Measurements from ENCODE around the gene SAPCD2.

Gene SAPCD2

DNA sequence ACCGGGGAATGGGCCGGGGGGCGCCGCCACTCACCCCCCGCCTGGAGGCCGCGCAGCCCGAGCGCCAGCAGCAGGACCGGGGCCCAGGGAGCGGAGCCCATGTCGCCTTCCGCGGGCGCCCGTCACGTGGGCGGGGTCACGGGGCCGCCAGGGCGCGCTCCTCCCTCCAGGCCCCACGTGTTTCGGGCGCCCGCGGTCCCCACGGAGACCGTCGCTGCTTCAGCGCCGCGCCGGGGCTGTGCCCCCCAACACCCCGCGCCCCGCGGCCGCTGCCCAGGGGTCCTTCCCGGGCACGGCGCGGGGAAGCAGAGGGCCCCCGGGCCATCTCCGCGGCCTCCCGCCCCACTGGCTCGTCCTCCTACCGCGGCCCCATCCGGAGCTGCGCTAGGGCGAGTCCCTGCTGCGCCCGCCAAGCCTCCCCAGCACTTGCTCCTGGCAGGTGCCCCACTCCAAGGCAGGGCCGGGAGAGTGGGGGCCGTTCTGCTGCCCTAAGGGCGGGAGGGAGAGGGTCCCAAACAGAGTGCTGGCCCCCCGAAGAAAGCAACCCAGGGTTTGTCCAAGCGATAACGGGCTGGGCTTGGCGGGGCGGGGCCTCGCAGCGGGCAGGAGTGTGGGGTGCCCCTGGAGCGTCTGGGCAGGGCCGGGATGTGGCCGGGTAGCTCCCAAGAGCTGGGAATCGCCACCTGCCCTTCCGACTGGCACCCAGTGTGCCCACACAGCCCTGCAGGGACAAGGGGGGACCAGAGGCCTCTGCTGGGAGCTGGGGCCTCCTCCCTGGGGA is 44.4 kb upstream of the SAPCD2 start, which contains the start of gene DPP7:
Gene DPP7, minus strand, starts transcription at position 121 of the 781 bp plus-strand sequence. Its CDS starts 20 bp downstream, at position 101.
- Histone ChIP-seq H3K36me3 (peaks cover 11% of the 10 kb centered on the region), H3K9me3 (no peaks in the 10 kb centered on the region), H3K4me3 (ENCODE audit: low read depth in 1 of 2, low read length in 1 of 2) (peak within 1 kb of the TSS; percentile 54 to 78), H3K27me3 (peaks cover 42% of the 10 kb centered on the region), H3K27ac (no peak within 1 kb of the TSS), H3K4me1 (ENCODE audit: control insufficient read depth in 1 of 2, insufficient read depth in 1 of 2, low read depth in 1 of 2, low read length in 1 of 2) (peaks cover 7 to 14% of the 10 kb centered on the region in 2 experiments)
- TF ChIP-seq, protein P1, sequence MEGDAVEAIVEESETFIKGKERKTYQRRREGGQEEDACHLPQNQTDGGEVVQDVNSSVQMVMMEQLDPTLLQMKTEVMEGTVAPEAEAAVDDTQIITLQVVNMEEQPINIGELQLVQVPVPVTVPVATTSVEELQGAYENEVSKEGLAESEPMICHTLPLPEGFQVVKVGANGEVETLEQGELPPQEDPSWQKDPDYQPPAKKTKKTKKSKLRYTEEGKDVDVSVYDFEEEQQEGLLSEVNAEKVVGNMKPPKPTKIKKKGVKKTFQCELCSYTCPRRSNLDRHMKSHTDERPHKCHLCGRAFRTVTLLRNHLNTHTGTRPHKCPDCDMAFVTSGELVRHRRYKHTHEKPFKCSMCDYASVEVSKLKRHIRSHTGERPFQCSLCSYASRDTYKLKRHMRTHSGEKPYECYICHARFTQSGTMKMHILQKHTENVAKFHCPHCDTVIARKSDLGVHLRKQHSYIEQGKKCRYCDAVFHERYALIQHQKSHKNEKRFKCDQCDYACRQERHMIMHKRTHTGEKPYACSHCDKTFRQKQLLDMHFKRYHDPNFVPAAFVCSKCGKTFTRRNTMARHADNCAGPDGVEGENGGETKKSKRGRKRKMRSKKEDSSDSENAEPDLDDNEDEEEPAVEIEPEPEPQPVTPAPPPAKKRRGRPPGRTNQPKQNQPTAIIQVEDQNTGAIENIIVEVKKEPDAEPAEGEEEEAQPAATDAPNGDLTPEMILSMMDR (IDR thresholded peaks at IDR 0.05) = peak; percentile 28

DNA sequence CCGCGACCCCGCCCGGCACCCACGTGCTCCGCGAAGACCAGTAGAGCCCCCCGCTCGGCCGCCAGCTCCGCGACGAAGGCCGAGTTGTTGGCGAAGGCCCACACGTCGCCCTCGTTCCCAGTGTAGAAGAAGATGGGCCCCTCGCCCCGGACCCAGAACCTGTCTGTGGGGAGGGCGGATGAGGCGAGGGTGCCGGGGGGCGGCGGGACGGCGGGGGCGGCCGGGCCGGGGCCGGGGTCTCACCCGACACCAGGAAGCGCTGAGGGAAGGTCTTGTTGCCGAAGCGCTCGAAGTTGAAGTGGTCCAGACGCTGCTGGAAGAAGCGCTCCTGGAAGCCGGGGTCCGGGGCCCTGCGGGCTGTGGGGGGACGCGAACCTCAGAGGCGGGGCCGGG is 43.9 kb upstream of the SAPCD2 start:
- H3K4me1 ChIP-seq (ENCODE audit: control insufficient read depth in 1 of 2, insufficient read depth in 1 of 2, low read depth in 1 of 2, low read length in 1 of 2) = peaks cover 7 to 14% of the 10 kb centered on the region in 2 experiments
- peaks cover 17% of the 10 kb centered on the region for H3K36me3 ChIP-seq
- no peak overlapping the region for H3K27ac ChIP-seq
- no peaks in the 10 kb centered on the region for H3K9me3 ChIP-seq
- peaks cover 42% of the 10 kb centered on the region for H3K27me3 ChIP-seq
- H3K4me3 ChIP-seq (ENCODE audit: low read depth in 1 of 2, low read length in 1 of 2) = peak overlapping the region; percentile 54 to 78
- TF ChIP-seq, protein P1 (IDR thresholded peaks at IDR 0.05) = no peak

DNA sequence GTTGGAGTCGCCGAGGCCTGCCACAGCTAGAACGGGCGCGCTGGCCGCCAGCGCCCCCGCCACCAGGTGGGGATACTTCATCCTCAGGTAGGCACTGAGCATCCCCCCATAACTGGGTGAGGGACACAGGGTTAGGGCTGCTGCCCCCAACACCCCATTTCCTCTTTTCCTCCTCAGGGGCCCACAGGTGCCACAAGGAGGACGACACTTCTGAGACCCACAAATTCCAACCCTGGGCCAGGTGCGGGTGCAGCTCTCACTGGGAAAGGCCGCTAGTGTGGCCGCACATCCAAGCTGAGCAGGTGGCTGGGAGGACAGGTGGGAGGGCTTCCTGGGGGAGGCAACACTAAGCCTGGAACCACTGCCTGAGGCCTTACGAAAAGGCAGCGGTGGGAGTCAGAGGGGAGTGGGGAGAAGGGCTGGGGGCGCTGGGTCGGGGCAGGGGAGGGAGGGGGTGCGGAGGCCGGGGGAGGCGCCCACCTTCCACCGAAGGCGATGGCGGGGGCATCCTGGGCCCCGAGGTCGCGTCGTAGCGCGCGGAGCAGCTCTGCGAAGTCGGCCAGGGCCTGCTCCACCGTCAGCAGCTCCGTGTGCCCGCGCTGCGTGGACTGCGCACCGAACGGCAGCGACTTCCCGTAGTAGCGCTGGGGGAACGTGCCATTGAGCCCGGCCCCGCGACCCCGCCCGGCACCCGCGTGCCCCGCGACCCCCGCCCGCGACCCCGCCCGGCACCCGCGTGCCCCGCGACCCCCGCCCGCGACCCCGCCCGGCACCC is 43.2 kb upstream of the SAPCD2 start:
- H3K4me3 ChIP-seq (ENCODE audit: low read depth in 1 of 2, low read length in 1 of 2) = no peak overlapping the region
- H3K4me1 ChIP-seq (ENCODE audit: control insufficient read depth in 1 of 2, insufficient read depth in 1 of 2, low read depth in 1 of 2, low read length in 1 of 2) = peaks cover 7 to 14% of the 10 kb centered on the region in 2 experiments
- peaks cover 23% of the 10 kb centered on the region for H3K36me3 ChIP-seq
- peaks cover 42% of the 10 kb centered on the region for H3K27me3 ChIP-seq
- no peaks in the 10 kb centered on the region for H3K9me3 ChIP-seq
- H3K27ac ChIP-seq = no peak overlapping the region
- TF ChIP-seq, protein P1 (IDR thresholded peaks at IDR 0.05) = no peak

DNA sequence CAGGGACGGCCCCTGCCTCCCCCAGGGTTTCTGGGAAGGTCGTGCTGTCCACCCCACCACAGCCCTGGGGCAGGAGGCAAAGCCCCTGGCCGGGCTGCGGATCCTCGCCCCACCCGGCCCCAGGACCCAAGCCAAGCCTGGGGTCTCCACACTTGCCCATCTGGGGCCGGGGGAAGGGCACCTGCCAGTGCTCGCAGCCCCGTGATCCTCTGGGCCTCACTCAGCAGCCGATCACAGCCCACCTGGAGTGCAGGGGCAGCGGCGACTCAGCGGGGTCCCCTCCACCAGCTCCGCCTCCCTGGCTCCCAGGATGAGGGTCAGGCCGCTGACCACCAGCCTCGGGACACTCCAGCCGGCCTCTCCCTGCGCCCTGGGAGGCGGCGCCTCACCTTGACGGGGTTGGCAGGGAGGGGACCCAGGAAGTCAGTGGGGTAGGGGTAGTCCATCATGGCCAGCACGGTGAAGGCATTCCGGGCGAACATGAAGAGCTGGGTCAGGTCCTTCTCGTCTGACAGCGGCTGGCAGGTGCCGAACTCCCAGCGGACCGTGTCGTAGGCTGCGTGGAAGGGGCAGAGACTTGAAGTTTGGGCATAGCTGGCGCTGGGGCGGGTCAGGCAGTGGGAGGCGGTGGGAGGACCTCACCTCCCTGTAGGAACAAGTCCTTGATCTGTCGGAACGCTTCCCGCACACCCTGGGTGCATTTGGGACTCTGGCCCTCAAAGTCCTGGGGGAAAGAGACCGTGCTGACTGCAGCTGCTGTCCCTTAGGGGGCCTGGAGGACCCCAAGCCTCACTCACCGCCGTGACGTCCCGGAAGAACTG is 42.4 kb upstream of the SAPCD2 start:
- Histone ChIP-seq H3K9me3 (no peaks in the 10 kb centered on the region), H3K27me3 (peaks cover 42% of the 10 kb centered on the region), H3K4me3 (ENCODE audit: low read depth in 1 of 2, low read length in 1 of 2) (no peak overlapping the region), H3K36me3 (peaks cover 31% of the 10 kb centered on the region), H3K27ac (no peak overlapping the region), H3K4me1 (ENCODE audit: control insufficient read depth in 1 of 2, insufficient read depth in 1 of 2, low read depth in 1 of 2, low read length in 1 of 2) (peaks cover 7 to 14% of the 10 kb centered on the region in 2 experiments)
- TF ChIP-seq, protein P1 (IDR thresholded peaks at IDR 0.05) = no peak
